ENCODE results near the gene TRPV5.

DNA sequence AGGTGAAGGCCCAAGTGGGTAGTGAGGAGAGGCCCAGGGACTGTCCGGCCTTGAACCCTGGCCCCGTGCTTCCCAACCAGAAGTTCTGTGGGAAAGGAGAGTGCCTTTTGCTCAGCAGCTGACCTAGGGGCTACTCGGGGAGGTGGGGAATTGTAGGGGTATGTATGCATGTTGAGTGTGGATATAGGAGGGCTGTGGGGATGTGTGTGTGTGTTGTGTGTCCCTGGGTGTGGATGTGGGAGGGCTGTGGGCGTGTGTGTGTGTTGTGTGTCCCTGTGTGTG lies 66.5 kb downstream of the TRPV5 start:
- TF ChIP-seq EZH2 (IDR thresholded peaks at IDR 0.05; ENCODE audit: insufficient read depth, poor library complexity, severe bottlenecking) (no peak), EZH2phosphoT487 (IDR thresholded peaks at IDR 0.05; ENCODE audit: insufficient read depth, low read depth) (no peak)
